Measurements from ENCODE around the gene ARHGAP22.

GRCh38 chr10:48497780-48498770 is 106.8 kb downstream of the ARHGAP22 start:
- TF ChIP-seq CTCF (conservative IDR thresholded peaks at IDR 0.05 in 1 of 2, IDR thresholded peaks at IDR 0.05 in 1 of 2; ENCODE audit: low read depth in 1 of 2, low read length in 2 of 2) (no peak), EZH2 (IDR thresholded peaks at IDR 0.05; ENCODE audit: low read length, missing control alignments) (no peak)
